ENCODE results near the gene AQP10. TPM values are rescaled to one million over a fixed set of nuclear protein-coding genes. Genes with fewer than 3 reads are reported as not detected.
"Not testable (repeated sequence)": the region's sequence is repeated elsewhere in the genome, so short reads cannot be mapped to it uniquely, and the experiment has no call there.

AQP10 gene
- total RNA-seq, 1 experiment from 2014 or later: not detected

DNA sequence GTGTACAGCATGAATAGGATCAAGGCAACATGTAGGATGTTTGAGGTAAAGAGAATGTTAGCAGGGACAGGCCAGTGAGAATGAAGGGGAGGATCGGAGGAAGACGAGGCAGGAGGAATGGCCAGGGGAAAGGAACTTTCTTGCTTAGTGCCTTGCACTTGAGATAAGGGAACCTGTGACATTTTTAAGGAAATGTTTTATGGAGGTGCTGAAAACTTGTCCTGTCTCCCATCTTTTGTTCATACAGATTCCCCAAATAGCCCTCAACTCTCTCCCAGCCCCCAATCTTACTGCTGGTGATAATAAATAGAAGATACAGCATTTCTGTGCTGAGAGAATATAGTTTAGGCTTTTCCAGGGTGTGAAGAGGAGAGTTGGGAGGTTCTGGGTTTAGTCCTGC is 18.0 kb downstream of the AQP10 start:
- H3K4me1 ChIP-seq (replicated peaks; ENCODE audit: insufficient read depth): no peaks in the 10 kb centered on the region
- peaks cover 69% of the 10 kb centered on the region for H3K27me3 ChIP-seq (ENCODE audit: insufficient read depth, low read depth)
- H2AFZ ChIP-seq: no peak overlapping the region
- H3K4me2 ChIP-seq: no peak overlapping the region
- no peaks in the 10 kb centered on the region for H4K20me1 ChIP-seq (ENCODE audit: insufficient read depth)
- no peaks in the 10 kb centered on the region for H3K9me3 ChIP-seq (ENCODE audit: insufficient read depth, low read depth)
- no peaks in the 10 kb centered on the region for H3K36me3 ChIP-seq (ENCODE audit: low read depth)
- TF ChIP-seq CTCF (conservative IDR thresholded peaks at IDR 0.05) (no peak), EZH2 (IDR thresholded peaks at IDR 0.05; ENCODE audit: low read depth) (no peak)
- DNase-seq: no peak
- no peaks in the 10 kb centered on the region for H3K79me2 ChIP-seq (ENCODE audit: low read depth)
- H3K4me3 ChIP-seq: no peak overlapping the region
- intact Hi-C loops (cut with micrococcal nuclease; ENCODE audit: unreplicated experiment): loop anchor here (5.0 kb wide), 2 partner anchors 68 to 142 kb away; partner anchors contain the start of gene IL6R
- no peaks in the 10 kb centered on the region for H3K9me2 ChIP-seq (ENCODE audit: insufficient read depth)
- no peaks in the 10 kb centered on the region; the same call in 1 of the 2 replicates for H3F3A ChIP-seq (ENCODE audit: insufficient read depth, low read depth)
- POLR2A ChIA-PET (ENCODE audit: unreplicated experiment): no interaction called here
- no peak overlapping the region for H3K27ac ChIP-seq
- no TSS peak for BruUV-seq (replicated peaks)
- CTCF ChIA-PET: no interaction called here

DNA sequence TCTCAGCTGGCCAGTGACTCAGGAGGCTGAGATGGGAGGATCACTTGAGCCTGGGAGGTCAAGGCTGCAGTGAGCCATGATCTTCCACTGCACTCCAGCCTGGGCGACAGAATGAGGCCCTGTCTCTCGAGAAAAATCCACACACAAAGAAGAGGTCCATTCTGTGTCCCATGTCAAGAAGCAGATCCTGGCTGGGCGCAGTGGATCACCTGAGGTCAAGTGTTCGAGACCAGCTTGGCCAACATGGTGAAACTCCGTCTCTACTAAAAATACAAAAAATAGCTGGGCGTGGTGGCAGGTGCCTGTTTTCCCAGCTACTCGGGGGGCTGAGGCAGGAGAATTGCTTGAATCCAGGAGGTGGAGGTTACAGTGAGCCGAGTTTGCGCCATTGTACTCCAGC is 20.5 kb downstream of the AQP10 start:
- POLR2A ChIA-PET (ENCODE audit: unreplicated experiment); H3K79me2 ChIP-seq (ENCODE audit: low read depth); H3F3A ChIP-seq (ENCODE audit: insufficient read depth, low read depth); DNase-seq; H3K4me3 ChIP-seq; H3K4me2 ChIP-seq; H3K4me1 ChIP-seq (replicated peaks; ENCODE audit: insufficient read depth); H3K27ac ChIP-seq; BruUV-seq (replicated peaks); H3K9me2 ChIP-seq (ENCODE audit: insufficient read depth); H3K9me3 ChIP-seq (ENCODE audit: insufficient read depth, low read depth); H2AFZ ChIP-seq; H3K36me3 ChIP-seq (ENCODE audit: low read depth); CTCF ChIA-PET; intact Hi-C loops (cut with micrococcal nuclease; ENCODE audit: unreplicated experiment); H4K20me1 ChIP-seq (ENCODE audit: insufficient read depth): not testable (repeated sequence)
- H3K27me3 ChIP-seq (ENCODE audit: insufficient read depth, low read depth): peaks cover 67% of the 10 kb centered on the region

DNA sequence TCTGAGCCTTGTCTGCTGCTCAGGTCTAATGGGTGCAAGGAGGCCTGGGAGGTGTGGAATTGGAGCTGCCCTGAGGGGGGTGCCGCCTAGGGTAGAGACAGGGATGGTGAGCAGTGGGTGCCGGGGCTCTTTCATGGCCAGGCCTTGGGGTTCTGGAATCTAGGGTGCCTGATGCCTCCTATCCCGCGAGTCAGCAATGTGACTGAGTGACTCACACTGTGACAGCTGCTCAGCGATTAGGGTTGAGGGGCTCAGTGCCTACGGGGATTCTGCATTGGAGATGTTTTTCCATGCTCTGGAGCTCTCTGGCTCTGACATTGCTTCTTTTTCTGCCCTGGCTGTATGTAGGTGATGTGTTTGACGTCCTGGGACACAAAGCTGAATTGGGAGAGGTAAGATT is 21.2 kb downstream of the AQP10 start:
- CTCF ChIA-PET: no interaction called here
- no peak overlapping the region for H3K4me2 ChIP-seq

More for the DNA sequence above, 21.2 kb downstream of the AQP10 start:
- H3F3A ChIP-seq (ENCODE audit: insufficient read depth, low read depth): no peaks in the 10 kb centered on the region; the same call in 1 of the 2 replicates
- no peaks in the 10 kb centered on the region for H3K79me2 ChIP-seq (ENCODE audit: low read depth)
- DNase-seq: no peak
- TF ChIP-seq EZH2 (IDR thresholded peaks at IDR 0.05; ENCODE audit: low read depth) (no peak), CTCF (conservative IDR thresholded peaks at IDR 0.05) (no peak)
- peaks cover 64% of the 10 kb centered on the region for H3K27me3 ChIP-seq (ENCODE audit: insufficient read depth, low read depth)
- no TSS peak for BruUV-seq (replicated peaks)
- no peaks in the 10 kb centered on the region for H3K4me1 ChIP-seq (replicated peaks; ENCODE audit: insufficient read depth)
- no peak overlapping the region for H3K27ac ChIP-seq
- H3K4me3 ChIP-seq: no peak overlapping the region
- POLR2A ChIA-PET (ENCODE audit: unreplicated experiment): no interaction called here
- intact Hi-C loops (cut with micrococcal nuclease; ENCODE audit: unreplicated experiment): no loop called here
- H4K20me1 ChIP-seq (ENCODE audit: insufficient read depth): no peaks in the 10 kb centered on the region
- no peaks in the 10 kb centered on the region for H3K9me3 ChIP-seq (ENCODE audit: insufficient read depth, low read depth)
- H3K9me2 ChIP-seq (ENCODE audit: insufficient read depth): no peaks in the 10 kb centered on the region
- H2AFZ ChIP-seq: no peak overlapping the region
- no peaks in the 10 kb centered on the region for H3K36me3 ChIP-seq (ENCODE audit: low read depth)

Measured in PC-9 (cell line).